ENCODE measurements around the gene AICDA. TPM values are rescaled to one million over a fixed set of nuclear protein-coding genes. Genes with fewer than 3 reads are reported as not detected.
"Not testable (repeated sequence)": the region's sequence is repeated elsewhere in the genome, so short reads cannot be mapped to it uniquely, and the experiment has no call there.

AICDA gene
- total and polyA plus RNA-seq, 2 experiments from 2014 or later, result 0.31 TPM; not detected in 1

GRCh38 chr12:8566525-8566924, 46.1 kb downstream of the AICDA start (continued):
- TF ChIP-seq ETS1 (IDR thresholded peaks at IDR 0.05) (no peak), STAT1 (IDR thresholded peaks at IDR 0.05; ENCODE audit: unreplicated experiment) (no peak), JUNB (IDR thresholded peaks at IDR 0.05; ENCODE audit: unreplicated experiment) (no peak), EZH2phosphoT487 (IDR thresholded peaks at IDR 0.05; ENCODE audit: unreplicated experiment) (no peak), ZNF331 (CRISPR knock-in tag; IDR thresholded peaks at IDR 0.05; ENCODE audit: low read depth) (no peak), POLR2AphosphoS5 (IDR thresholded peaks at IDR 0.05; ENCODE audit: low read depth) (no peak)
- TF ChIP-seq, protein P1, sequence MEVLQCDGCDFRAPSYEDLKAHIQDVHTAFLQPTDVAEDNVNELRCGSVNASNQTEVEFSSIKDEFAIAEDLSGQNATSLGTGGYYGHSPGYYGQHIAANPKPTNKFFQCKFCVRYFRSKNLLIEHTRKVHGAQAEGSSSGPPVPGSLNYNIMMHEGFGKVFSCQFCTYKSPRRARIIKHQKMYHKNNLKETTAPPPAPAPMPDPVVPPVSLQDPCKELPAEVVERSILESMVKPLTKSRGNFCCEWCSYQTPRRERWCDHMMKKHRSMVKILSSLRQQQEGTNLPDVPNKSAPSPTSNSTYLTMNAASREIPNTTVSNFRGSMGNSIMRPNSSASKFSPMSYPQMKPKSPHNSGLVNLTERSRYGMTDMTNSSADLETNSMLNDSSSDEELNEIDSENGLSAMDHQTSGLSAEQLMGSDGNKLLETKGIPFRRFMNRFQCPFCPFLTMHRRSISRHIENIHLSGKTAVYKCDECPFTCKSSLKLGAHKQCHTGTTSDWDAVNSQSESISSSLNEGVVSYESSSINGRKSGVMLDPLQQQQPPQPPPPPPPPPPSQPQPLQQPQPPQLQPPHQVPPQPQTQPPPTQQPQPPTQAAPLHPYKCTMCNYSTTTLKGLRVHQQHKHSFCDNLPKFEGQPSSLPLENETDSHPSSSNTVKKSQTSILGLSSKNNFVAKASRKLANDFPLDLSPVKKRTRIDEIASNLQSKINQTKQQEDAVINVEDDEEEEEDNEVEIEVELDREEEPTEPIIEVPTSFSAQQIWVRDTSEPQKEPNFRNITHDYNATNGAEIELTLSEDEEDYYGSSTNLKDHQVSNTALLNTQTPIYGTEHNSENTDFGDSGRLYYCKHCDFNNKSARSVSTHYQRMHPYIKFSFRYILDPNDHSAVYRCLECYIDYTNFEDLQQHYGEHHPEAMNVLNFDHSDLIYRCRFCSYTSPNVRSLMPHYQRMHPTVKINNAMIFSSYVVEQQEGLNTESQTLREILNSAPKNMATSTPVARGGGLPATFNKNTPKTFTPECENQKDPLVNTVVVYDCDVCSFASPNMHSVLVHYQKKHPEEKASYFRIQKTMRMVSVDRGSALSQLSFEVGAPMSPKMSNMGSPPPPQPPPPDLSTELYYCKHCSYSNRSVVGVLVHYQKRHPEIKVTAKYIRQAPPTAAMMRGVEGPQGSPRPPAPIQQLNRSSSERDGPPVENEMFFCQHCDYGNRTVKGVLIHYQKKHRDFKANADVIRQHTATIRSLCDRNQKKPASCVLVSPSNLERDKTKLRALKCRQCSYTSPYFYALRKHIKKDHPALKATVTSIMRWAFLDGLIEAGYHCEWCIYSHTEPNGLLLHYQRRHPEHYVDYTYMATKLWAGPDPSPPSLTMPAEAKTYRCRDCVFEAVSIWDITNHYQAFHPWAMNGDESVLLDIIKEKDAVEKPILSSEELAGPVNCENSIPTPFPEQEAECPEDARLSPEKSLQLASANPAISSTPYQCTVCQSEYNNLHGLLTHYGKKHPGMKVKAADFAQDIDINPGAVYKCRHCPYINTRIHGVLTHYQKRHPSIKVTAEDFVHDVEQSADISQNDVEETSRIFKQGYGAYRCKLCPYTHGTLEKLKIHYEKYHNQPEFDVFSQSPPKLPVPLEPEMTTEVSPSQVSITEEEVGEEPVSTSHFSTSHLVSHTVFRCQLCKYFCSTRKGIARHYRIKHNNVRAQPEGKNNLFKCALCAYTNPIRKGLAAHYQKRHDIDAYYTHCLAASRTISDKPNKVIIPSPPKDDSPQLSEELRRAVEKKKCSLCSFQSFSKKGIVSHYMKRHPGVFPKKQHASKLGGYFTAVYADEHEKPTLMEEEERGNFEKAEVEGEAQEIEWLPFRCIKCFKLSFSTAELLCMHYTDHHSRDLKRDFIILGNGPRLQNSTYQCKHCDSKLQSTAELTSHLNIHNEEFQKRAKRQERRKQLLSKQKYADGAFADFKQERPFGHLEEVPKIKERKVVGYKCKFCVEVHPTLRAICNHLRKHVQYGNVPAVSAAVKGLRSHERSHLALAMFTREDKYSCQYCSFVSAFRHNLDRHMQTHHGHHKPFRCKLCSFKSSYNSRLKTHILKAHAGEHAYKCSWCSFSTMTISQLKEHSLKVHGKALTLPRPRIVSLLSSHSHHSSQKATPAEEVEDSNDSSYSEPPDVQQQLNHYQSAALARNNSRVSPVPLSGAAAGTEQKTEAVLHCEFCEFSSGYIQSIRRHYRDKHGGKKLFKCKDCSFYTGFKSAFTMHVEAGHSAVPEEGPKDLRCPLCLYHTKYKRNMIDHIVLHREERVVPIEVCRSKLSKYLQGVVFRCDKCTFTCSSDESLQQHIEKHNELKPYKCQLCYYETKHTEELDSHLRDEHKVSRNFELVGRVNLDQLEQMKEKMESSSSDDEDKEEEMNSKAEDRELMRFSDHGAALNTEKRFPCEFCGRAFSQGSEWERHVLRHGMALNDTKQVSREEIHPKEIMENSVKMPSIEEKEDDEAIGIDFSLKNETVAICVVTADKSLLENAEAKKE (CRISPR knock-in tag; IDR thresholded peaks at IDR 0.05), result no peak

DNA sequence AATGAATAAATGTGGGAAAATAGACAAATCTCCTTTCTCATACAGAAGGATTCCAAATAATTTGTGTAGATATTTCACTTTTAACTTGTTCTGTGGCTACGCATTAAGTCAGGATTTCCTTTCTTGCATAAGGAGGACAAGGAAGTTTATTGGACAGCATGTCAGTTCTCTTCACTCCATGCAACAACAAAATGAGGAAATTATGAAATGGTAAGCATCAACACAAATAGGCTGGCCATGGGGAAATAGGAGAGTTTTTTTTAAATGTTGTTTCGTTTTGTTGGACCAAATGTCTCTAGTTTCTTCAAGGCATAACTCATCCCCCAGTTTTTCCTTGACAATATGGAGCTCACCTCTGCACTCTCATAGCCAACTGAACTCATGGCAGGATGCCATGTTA, 46.6 kb downstream of the AICDA start:
- not testable (repeated sequence) for H2AFZ ChIP-seq; H3K36me3 ChIP-seq (ENCODE audit: insufficient read depth); ATAC-seq; DNase-seq (ENCODE audit: low spot score); H4K20me1 ChIP-seq (replicated peaks; ENCODE audit: insufficient read depth); H3K79me2 ChIP-seq (replicated peaks; ENCODE audit: insufficient read depth); H3K4me3 Mint-ChIP-seq; H3F3A ChIP-seq (replicated peaks; ENCODE audit: low read depth); H3K27me3 Mint-ChIP-seq (ENCODE audit: insufficient read depth, low read depth, poor library complexity); H3K27ac Mint-ChIP-seq; H3K9me2 ChIP-seq (ENCODE audit: insufficient read depth); H3K4me3 ChIP-seq; H3K27ac ChIP-seq (ENCODE audit: low read depth); H3K27me3 ChIP-seq (ENCODE audit: insufficient read depth); H3K4me2 ChIP-seq
- peaks cover 30% of the 10 kb centered on the region for H3K9me3 Mint-ChIP-seq
- peaks cover 28% of the 10 kb centered on the region for H3K4me1 Mint-ChIP-seq
- H3K36me3 Mint-ChIP-seq (ENCODE audit: low read depth), result peaks cover 22% of the 10 kb centered on the region
- peaks cover 29% of the 10 kb centered on the region for H3K4me1 ChIP-seq (ENCODE audit: insufficient read depth)

Measured in GM23338 (cell line).